BLaER1 (cell line): ENCODE data around the gene NPL.

ENCODE experiments used
- H3K27ac ChIP-seq: shearing (Covaris generic); formaldehyde crosslinking; 2 replicates; pipeline ENCODE4 v1.8.1; 2022
- H3K27me3 ChIP-seq: shearing (Covaris generic); formaldehyde crosslinking; 2 replicates; pipeline ENCODE4 v1.8.1; 2022
- H3K36me3 ChIP-seq: shearing (Covaris generic); formaldehyde crosslinking; 2 replicates; pipeline ENCODE4 v1.8.1; 2022
- H3K4me1 ChIP-seq: shearing (Covaris generic); formaldehyde crosslinking; 2 replicates; pipeline ENCODE4 v1.8.1; 2022
- H3K4me2 ChIP-seq: shearing (Covaris generic); formaldehyde crosslinking; 2 replicates; pipeline ENCODE4 v1.8.1; 2022
- H3K4me3 ChIP-seq: shearing (Covaris generic); formaldehyde crosslinking; 2 replicates; pipeline ENCODE4 v1.8.1; 2022
- H3K9ac ChIP-seq: shearing (Covaris generic); formaldehyde crosslinking; 2 replicates; pipeline ENCODE4 v1.8.1; 2022
- H3K9me3 ChIP-seq: shearing (Covaris generic); formaldehyde crosslinking; 2 replicates; pipeline ENCODE4 v1.8.1; 2022
- H4K20me1 ChIP-seq: shearing (Covaris generic); formaldehyde crosslinking; 2 replicates; pipeline ENCODE4 v1.8.1; 2022
- Cebpa-rat ChIP-seq: shearing (Covaris generic); IDR thresholded peaks from 2 replicates; pipeline ENCODE4 v1.8.1; 2022

The NPL gene

GRCh38 chr1:182789138-182790076 lies at the start of gene NPL:
Gene NPL, plus strand, starts transcription at chr1:182789773. Its CDS starts 4,599 bp downstream, at chr1:182794372.
- Histone ChIP-seq H3K4me2 (peak within 1 kb of the TSS; percentile 91), H3K9me3 (no peaks in the 10 kb centered on the region), H3K27ac (peak within 1 kb of the TSS; percentile 47), H3K36me3 (no peaks in the 10 kb centered on the region), H3K9ac (peak within 1 kb of the TSS; percentile 70), H4K20me1 (no peaks in the 10 kb centered on the region), H3K4me1 (peaks cover 11% of the 10 kb centered on the region), H3K4me3 (peak within 1 kb of the TSS; percentile 69), H3K27me3 (peaks cover 13% of the 10 kb centered on the region)
- TF ChIP-seq Cebpa-rat, result no peak

- peaks cover 21% of the 10 kb centered on the region for H3K9me3 ChIP-seq
These were observed 49.5 kb upstream of the NPL start for GRCh38 chr1:182740120-182740519.

GRCh38 chr1:182742780-182743179 lies 46.8 kb upstream of the NPL start:
- TF ChIP-seq Cebpa-rat, result no peak; the same call in 1 of the 2 replicates
- no peak overlapping the region for H3K9ac ChIP-seq
- no peak overlapping the region for H3K4me3 ChIP-seq
- no peaks in the 10 kb centered on the region for H4K20me1 ChIP-seq
- H3K4me1 ChIP-seq, result no peaks in the 10 kb centered on the region
- H3K27me3 ChIP-seq, result no peaks in the 10 kb centered on the region
- no peaks in the 10 kb centered on the region for H3K36me3 ChIP-seq
- no peak overlapping the region for H3K4me2 ChIP-seq
- no peak overlapping the region for H3K27ac ChIP-seq
- peaks cover 11% of the 10 kb centered on the region; the same call in 1 of the 2 replicates for H3K9me3 ChIP-seq

More at GRCh38 chr1:182740120-182740519, 49.5 kb upstream of the NPL start:
- Histone ChIP-seq H3K36me3 (no peaks in the 10 kb centered on the region), H3K27me3 (no peaks in the 10 kb centered on the region), H4K20me1 (no peaks in the 10 kb centered on the region), H3K9ac (no peak overlapping the region), H3K4me2 (no peak overlapping the region), H3K4me1 (no peaks in the 10 kb centered on the region), H3K27ac (no peak overlapping the region), H3K4me3 (no peak overlapping the region)
- TF ChIP-seq Cebpa-rat, result no peak

- no peaks in the 10 kb centered on the region for H3K36me3 ChIP-seq
- no peak overlapping the region for H3K4me3 ChIP-seq
- no peak overlapping the region for H3K9ac ChIP-seq
- peak overlapping the region; percentile 81 for H3K4me2 ChIP-seq
- H3K9me3 ChIP-seq, result no peaks in the 10 kb centered on the region
- H3K27me3 ChIP-seq, result no peaks in the 10 kb centered on the region
- H4K20me1 ChIP-seq, result no peaks in the 10 kb centered on the region
- no peak for TF ChIP-seq Cebpa-rat
- H3K4me1 ChIP-seq, result peaks cover 16% of the 10 kb centered on the region
- H3K27ac ChIP-seq, result peak overlapping the region; percentile 34; the same call in 1 of the 2 replicates
These were observed 37.2 kb upstream of the NPL start for GRCh38 chr1:182752077-182752988.

GRCh38 chr1:182754087-182754486 lies 35.5 kb upstream of the NPL start:
- Histone ChIP-seq H3K27me3 (no peaks in the 10 kb centered on the region), H3K9me3 (no peaks in the 10 kb centered on the region), H3K27ac (no peak overlapping the region), H3K4me1 (peaks cover 16% of the 10 kb centered on the region), H4K20me1 (no peaks in the 10 kb centered on the region), H3K4me2 (no peak overlapping the region), H3K4me3 (no peak overlapping the region), H3K9ac (no peak overlapping the region), H3K36me3 (no peaks in the 10 kb centered on the region)
- TF ChIP-seq Cebpa-rat, result no peak

GRCh38 chr1:182754543-182755314 lies 34.8 kb upstream of the NPL start:
- no peaks in the 10 kb centered on the region for H3K9me3 ChIP-seq
- peaks cover 22% of the 10 kb centered on the region for H3K4me1 ChIP-seq
- H4K20me1 ChIP-seq, result no peaks in the 10 kb centered on the region
- no peak for TF ChIP-seq Cebpa-rat
- no peak overlapping the region for H3K27ac ChIP-seq
- H3K36me3 ChIP-seq, result no peaks in the 10 kb centered on the region
- H3K27me3 ChIP-seq, result no peaks in the 10 kb centered on the region
- H3K9ac ChIP-seq, result no peak overlapping the region
- no peak overlapping the region for H3K4me2 ChIP-seq
- H3K4me3 ChIP-seq, result no peak overlapping the region

GRCh38 chr1:182755632-182756031 lies 33.9 kb upstream of the NPL start:
- Histone ChIP-seq H3K4me1 (peaks cover 31% of the 10 kb centered on the region), H4K20me1 (no peaks in the 10 kb centered on the region), H3K36me3 (no peaks in the 10 kb centered on the region), H3K27me3 (no peaks in the 10 kb centered on the region), H3K4me3 (no peak overlapping the region), H3K9me3 (no peaks in the 10 kb centered on the region), H3K27ac (no peak overlapping the region), H3K4me2 (no peak overlapping the region), H3K9ac (no peak overlapping the region)
- no peak for TF ChIP-seq Cebpa-rat

GRCh38 chr1:182756423-182756822 lies 33.1 kb upstream of the NPL start:
- Histone ChIP-seq H4K20me1 (no peaks in the 10 kb centered on the region), H3K4me1 (peaks cover 39% of the 10 kb centered on the region), H3K36me3 (no peaks in the 10 kb centered on the region), H3K4me2 (no peak overlapping the region), H3K9me3 (peaks cover 3% of the 10 kb centered on the region), H3K4me3 (no peak overlapping the region), H3K9ac (no peak overlapping the region), H3K27ac (no peak overlapping the region), H3K27me3 (no peaks in the 10 kb centered on the region)
- no peak for TF ChIP-seq Cebpa-rat
